NT2/D1 (cell line): ENCODE data around the gene EIF4G3.

Experiments
- SUZ12 ChIP-seq: IDR thresholded peaks from 2 replicates; pipeline ENCODE4 v1.6.1; 2011; ENCODE audit not compliant: insufficient read length, insufficient read depth; ENCODE audit errors: extremely low read depth
- YY1 ChIP-seq: IDR thresholded peaks from 2 replicates; pipeline ENCODE4 v1.6.1; 2011; ENCODE audit not compliant: insufficient read length, insufficient read depth
- ZNF274 ChIP-seq: IDR thresholded peaks from 2 replicates; pipeline ENCODE4 v1.6.1; 2011; ENCODE audit warnings: mild to moderate bottlenecking, low read depth, low read length

DNA sequence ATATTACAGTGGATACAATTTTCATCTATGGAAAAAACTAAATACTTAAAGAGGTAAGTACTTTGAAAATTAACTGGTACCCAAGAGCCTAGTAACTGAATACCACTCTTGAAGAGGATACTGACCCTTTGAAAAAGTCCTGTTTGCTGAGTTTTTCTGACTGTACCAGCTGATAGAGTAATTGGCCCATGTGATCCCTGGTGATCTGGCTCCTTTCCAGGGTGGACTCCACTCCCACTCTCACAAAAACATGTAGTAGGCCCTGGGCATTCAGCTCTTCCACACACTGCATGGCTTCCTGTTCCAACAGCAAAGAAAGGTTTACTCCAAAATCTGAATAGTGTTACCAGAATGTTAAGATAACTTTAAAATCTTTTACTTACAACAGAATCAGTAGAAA is 336.0 kb downstream of the EIF4G3 start:
- TF ChIP-seq ZNF274: no peak
- TF ChIP-seq SUZ12: no peak
- no peak for TF ChIP-seq YY1
